C4-2B (cell line): Measurements from ENCODE around the gene NCOA6.

ENCODE experiments used
- H3K27ac ChIP-seq: fragments of 450-650 bp; 2 replicates; pipeline ENCODE4 v1.5.1; 2017
- CTCF ChIP-seq: fragments of 450-650 bp; conservative IDR thresholded peaks from 2 replicates; pipeline ENCODE4 v1.5.1; 2017; ENCODE audit warnings: mild to moderate bottlenecking
- ZFX ChIP-seq: fragments of 450-650 bp; IDR thresholded peaks from 2 replicates; pipeline ENCODE4 v1.6.1; 2017

The NCOA6 gene

GRCh38 chr20:34864216-34864615 lies 38.8 kb upstream of the NCOA6 start:
- TF ChIP-seq ZFX (no peak), CTCF (no peak)

GRCh38 chr20:34863421-34863965 lies 38.0 kb upstream of the NCOA6 start:
- H3K27ac ChIP-seq: no peak overlapping the region; the same call in 1 of the 2 replicates
- no peak for TF ChIP-seq CTCF
- no peak for TF ChIP-seq ZFX

More at GRCh38 chr20:34864216-34864615, 38.8 kb upstream of the NCOA6 start:
- H3K27ac ChIP-seq: no peak overlapping the region

- TF ChIP-seq ZFX: no peak
- TF ChIP-seq CTCF: no peak
- H3K27ac ChIP-seq: peak overlapping the region; percentile 8; the same call in 1 of the 2 replicates
These were observed 37.3 kb upstream of the NCOA6 start for GRCh38 chr20:34862724-34863123.

GRCh38 chr20:34861386-34862084 lies 36.1 kb upstream of the NCOA6 start:
- TF ChIP-seq ZFX (no peak), CTCF (no peak)
- H3K27ac ChIP-seq: peak overlapping the region; percentile 38

- TF ChIP-seq ZFX (no peak), CTCF (no peak)
- H3K27ac ChIP-seq: no peak overlapping the region
These were observed 34.5 kb upstream of the NCOA6 start for GRCh38 chr20:34859826-34860545.

GRCh38 chr20:34859367-34859766 lies 33.9 kb upstream of the NCOA6 start:
- H3K27ac ChIP-seq: no peak overlapping the region
- TF ChIP-seq CTCF (no peak), ZFX (no peak)

GRCh38 chr20:34852298-34852697 lies 26.8 kb upstream of the NCOA6 start:
- H3K27ac ChIP-seq: no peak overlapping the region
- TF ChIP-seq CTCF: no peak
- no peak for TF ChIP-seq ZFX
